Panc1 (cell line): ENCODE data around the gene SARS1.

Experiments
- CTCF ChIP-seq: fragments of 450-650 bp; IDR thresholded peaks from 2 replicates; pipeline ENCODE4 v1.5.1; 2017; ENCODE audit warnings: mild to moderate bottlenecking
- POLR2AphosphoS5 ChIP-seq: IDR thresholded peaks from 2 replicates; pipeline ENCODE4 v1.6.1; 2012; ENCODE audit warnings: mild to moderate bottlenecking, low read depth, low read length, moderate library complexity
- TCF7L2 ChIP-seq: IDR thresholded peaks from 2 replicates; pipeline ENCODE4 v1.6.1; 2011; ENCODE audit warnings: mild to moderate bottlenecking, low read depth, low read length, inconsistent platforms

GRCh38 chr1:109252893-109253802 is 39.4 kb downstream of the SARS1 start:
- no peak for TF ChIP-seq CTCF
- no peak for TF ChIP-seq TCF7L2
- no peak for TF ChIP-seq POLR2AphosphoS5
